Measurements from ENCODE around the gene SEPTIN1. TPM values are rescaled to one million over a fixed set of nuclear protein-coding genes. Genes with fewer than 3 reads are reported as not detected.
"Not testable (repeated sequence)": the region's sequence is repeated elsewhere in the genome, so short reads cannot be mapped to it uniquely, and the experiment has no call there.

SEPTIN1 gene
- total RNA-seq, 1 donor from 2014 or later: 11.5 TPM

- DNase-seq (ENCODE audit: low spot score): no peak
Observed at GRCh38 chr16:30401768-30402425, 19.5 kb upstream of the SEPTIN1 start.

- no peak for DNase-seq (ENCODE audit: low spot score)
Observed at GRCh38 chr16:30399435-30400186, 17.2 kb upstream of the SEPTIN1 start.

- DNase-seq (ENCODE audit: low spot score): no peak
Observed at GRCh38 chr16:30398661-30399434, 16.5 kb upstream of the SEPTIN1 start.

- no peak for DNase-seq (ENCODE audit: low spot score)
Observed at GRCh38 chr16:30397776-30398660, 15.7 kb upstream of the SEPTIN1 start.

GRCh38 chr16:30397056-30397455 lies 14.7 kb upstream of the SEPTIN1 start:
- DNase-seq (ENCODE audit: low spot score): no peak

GRCh38 chr16:30396627-30397026 lies 14.3 kb upstream of the SEPTIN1 start:
- not testable (repeated sequence) for DNase-seq (ENCODE audit: low spot score)

- DNase-seq (ENCODE audit: low spot score): no peak
Observed at GRCh38 chr16:30395992-30396585, 13.7 kb upstream of the SEPTIN1 start.

GRCh38 chr16:30395155-30395991 lies 13.0 kb upstream of the SEPTIN1 start, which contains the start of gene ZNF48:
Gene ZNF48 (plus strand): TSS chr16:30395420. CDS start chr16:30395795, 375 bp downstream.
- peak; percentile 86 for DNase-seq (ENCODE audit: low spot score)

GRCh38 chr16:30394592-30395154 lies 12.3 kb upstream of the SEPTIN1 start:
- no peak for DNase-seq (ENCODE audit: low spot score)

GRCh38 chr16:30383521-30383920 lies 1.2 kb upstream of the SEPTIN1 start:
- no peak for DNase-seq (ENCODE audit: low spot score)

GRCh38 chr16:30381291-30382041 lies 895 bp downstream of the SEPTIN1 start:
- no peak for DNase-seq (ENCODE audit: low spot score)

GRCh38 chr16:30380803-30381208 lies 1.6 kb downstream of the SEPTIN1 start:
- DNase-seq (ENCODE audit: low spot score): no peak

- DNase-seq (ENCODE audit: low spot score): no peak
Observed at GRCh38 chr16:30380072-30380802, 2.1 kb downstream of the SEPTIN1 start.

- no peak for DNase-seq (ENCODE audit: low spot score)
Observed at GRCh38 chr16:30379158-30379783, 3.1 kb downstream of the SEPTIN1 start.

GRCh38 chr16:30378236-30379157 lies 3.9 kb downstream of the SEPTIN1 start:
- peak; percentile 99 for DNase-seq (ENCODE audit: low spot score)

GRCh38 chr16:30377812-30378235 lies 4.5 kb downstream of the SEPTIN1 start:
- peak; percentile 92 for DNase-seq (ENCODE audit: low spot score)

Measured in mucosa of gallbladder (tissue), 1 donor.